PC-9 (cell line): Measurements from ENCODE around the gene CNIH3. TPM values are rescaled to one million over a fixed set of nuclear protein-coding genes. Genes with fewer than 3 reads are reported as not detected.

Experiments
- BruUV-seq: library from RNA; stranded (reverse); fragments of 400-500 nt; replicated peaks from 2 replicates; lab custom pipeline; 2021; lab: Mats Ljungman, UMichigan
- CTCF ChIA-PET: fragments of 300-600 bp; sonication (Branson Sonifier 250); formaldehyde crosslinking; loops from one replicate; lab custom pipeline; 2022; ENCODE audit warnings: antibody characterized with exemption; lab: Charles Lee
- POLR2A ChIA-PET: fragments of 300-600 bp; sonication (Branson Sonifier 250); formaldehyde crosslinking; loops from one replicate; lab custom pipeline; 2022; ENCODE audit warnings: antibody characterized with exemption; ENCODE audit not compliant: unreplicated experiment; lab: Charles Lee
- DNase-seq, 2 experiments: peaks; one replicate each; pipeline versions ENCODE4 v3.0.0 to v3.0.0-alpha.2; 2015 to 2022; ENCODE audit warnings: mixed read lengths in 1 of 2
- H2AFZ ChIP-seq: fragments of 200-600 bp; sonication (generic); 2 replicates; pipeline ENCODE4 v1.8.1; 2017; ENCODE audit warnings: antibody characterized with exemption
- H3F3A ChIP-seq: fragments of 200-600 bp; sonication (generic); 2 replicates; pipeline ENCODE4 v1.8.1; 2017; ENCODE audit warnings: antibody characterized with exemption, mild to moderate bottlenecking, low read depth; ENCODE audit not compliant: insufficient read depth
- H3K27ac ChIP-seq: fragments of 200-600 bp; sonication (generic); 2 replicates; pipeline ENCODE4 v1.6.1; 2016; ENCODE audit warnings: mixed run types
- H3K27me3 ChIP-seq: fragments of 200-600 bp; sonication (generic); 2 replicates; pipeline ENCODE4 v1.6.1; 2016; ENCODE audit warnings: low read depth, mixed run types; ENCODE audit not compliant: insufficient read depth
- H3K36me3 ChIP-seq: fragments of 200-600 bp; sonication (generic); 2 replicates; pipeline ENCODE4 v1.6.1; 2016; ENCODE audit warnings: low read depth, mixed run types
- H3K4me1 ChIP-seq: fragments of 200-600 bp; sonication (generic); replicated peaks from 2 replicates; pipeline ENCODE4 v1.6.1; 2016; ENCODE audit warnings: mixed run types; ENCODE audit not compliant: insufficient read depth
- H3K4me2 ChIP-seq: fragments of 200-600 bp; sonication (generic); 2 replicates; pipeline ENCODE4 v1.6.1; 2017; ENCODE audit warnings: mixed run types
- H3K4me3 ChIP-seq: fragments of 200-600 bp; sonication (generic); 2 replicates; pipeline ENCODE4 v1.6.1; 2016; ENCODE audit warnings: mixed run types
- H3K79me2 ChIP-seq: fragments of 200-600 bp; sonication (generic); 2 replicates; pipeline ENCODE4 v1.6.1; 2017; ENCODE audit warnings: low read depth, mixed run types
- H3K9me2 ChIP-seq: fragments of 200-600 bp; sonication (generic); 2 replicates; pipeline ENCODE4 v1.8.1; 2017; ENCODE audit warnings: mild to moderate bottlenecking; ENCODE audit not compliant: insufficient read depth
- H3K9me3 ChIP-seq: fragments of 200-600 bp; sonication (generic); 2 replicates; pipeline ENCODE4 v1.8.1; 2016; ENCODE audit warnings: low read depth; ENCODE audit not compliant: insufficient read depth
- H4K20me1 ChIP-seq: fragments of 200-600 bp; sonication (generic); 2 replicates; pipeline ENCODE4 v1.8.1; 2017; ENCODE audit not compliant: insufficient read depth
- EZH2 ChIP-seq: fragments of 200-600 bp; sonication (generic); IDR thresholded peaks from 2 replicates; pipeline ENCODE4 v1.8.0; 2017; ENCODE audit warnings: antibody characterized with exemption, low read depth
- intact Hi-C: fragments of 100-400 bp; cut with micrococcal nuclease; formaldehyde crosslinking; loops from one replicate; pipeline ENCODE4 v1.10.0; 2022; ENCODE audit not compliant: unreplicated experiment
- total RNA-seq: library from RNA; stranded (reverse); gene quantifications from 2 replicates; pipeline ENCODE4 v1.2.3, GENCODE V29; 2021
- TF ChIP-seq, protein P1 (sequence below): fragments of 200-600 bp; sonication (generic); conservative IDR thresholded peaks from 2 replicates; pipeline ENCODE4 v1.6.1; 2017; ENCODE audit warnings: mixed run types, antibody characterized with exemption, mild to moderate bottlenecking, moderate library complexity

CNIH3 gene
- total RNA-seq, 1 experiment from 2014 or later: 8.4 TPM

- H3K9me3 ChIP-seq: peaks cover 12% of the 10 kb centered on the region; the same call in 1 of the 2 replicates
- CTCF ChIA-PET: no interaction called here
- no peaks in the 10 kb centered on the region for H3K4me1 ChIP-seq
- H3K36me3 ChIP-seq: no peaks in the 10 kb centered on the region
- BruUV-seq: no TSS peak
- no peaks in the 10 kb centered on the region for H3K27me3 ChIP-seq
- H4K20me1 ChIP-seq: no peaks in the 10 kb centered on the region
- H3K4me3 ChIP-seq: no peak overlapping the region
- H2AFZ ChIP-seq: no peak overlapping the region
- intact Hi-C loops: no loop called here
- H3K27ac ChIP-seq: no peak overlapping the region
- DNase-seq: no peak
- no peak overlapping the region for H3K4me2 ChIP-seq
- POLR2A ChIA-PET: no interaction called here
- H3K9me2 ChIP-seq: no peaks in the 10 kb centered on the region
- no peak for TF ChIP-seq EZH2
- TF ChIP-seq, protein P1, sequence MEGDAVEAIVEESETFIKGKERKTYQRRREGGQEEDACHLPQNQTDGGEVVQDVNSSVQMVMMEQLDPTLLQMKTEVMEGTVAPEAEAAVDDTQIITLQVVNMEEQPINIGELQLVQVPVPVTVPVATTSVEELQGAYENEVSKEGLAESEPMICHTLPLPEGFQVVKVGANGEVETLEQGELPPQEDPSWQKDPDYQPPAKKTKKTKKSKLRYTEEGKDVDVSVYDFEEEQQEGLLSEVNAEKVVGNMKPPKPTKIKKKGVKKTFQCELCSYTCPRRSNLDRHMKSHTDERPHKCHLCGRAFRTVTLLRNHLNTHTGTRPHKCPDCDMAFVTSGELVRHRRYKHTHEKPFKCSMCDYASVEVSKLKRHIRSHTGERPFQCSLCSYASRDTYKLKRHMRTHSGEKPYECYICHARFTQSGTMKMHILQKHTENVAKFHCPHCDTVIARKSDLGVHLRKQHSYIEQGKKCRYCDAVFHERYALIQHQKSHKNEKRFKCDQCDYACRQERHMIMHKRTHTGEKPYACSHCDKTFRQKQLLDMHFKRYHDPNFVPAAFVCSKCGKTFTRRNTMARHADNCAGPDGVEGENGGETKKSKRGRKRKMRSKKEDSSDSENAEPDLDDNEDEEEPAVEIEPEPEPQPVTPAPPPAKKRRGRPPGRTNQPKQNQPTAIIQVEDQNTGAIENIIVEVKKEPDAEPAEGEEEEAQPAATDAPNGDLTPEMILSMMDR: no peak
- no peaks in the 10 kb centered on the region for H3F3A ChIP-seq
- no peaks in the 10 kb centered on the region for H3K79me2 ChIP-seq
Observed at GRCh38 chr1:224757508-224757907, 141.4 kb downstream of the CNIH3 start.

DNA sequence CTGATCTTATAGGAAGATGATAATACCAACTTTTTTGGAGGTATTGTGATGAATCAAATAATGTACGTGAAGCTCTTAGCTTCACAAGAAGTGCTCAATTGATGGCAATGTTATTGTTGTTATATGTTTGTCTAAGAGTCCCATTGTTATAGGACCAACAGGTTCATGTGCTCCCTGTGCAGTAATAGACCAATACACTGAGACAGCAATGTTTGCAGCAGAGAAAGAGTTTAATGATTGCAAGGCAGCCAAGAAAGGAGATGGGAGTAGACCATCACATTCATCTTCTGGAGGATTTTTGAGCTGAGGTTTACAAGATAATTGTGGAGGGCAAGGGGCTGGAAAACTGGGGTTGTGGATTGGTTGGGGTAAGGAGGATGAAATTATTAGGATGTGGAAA, 143.0 kb downstream of the CNIH3 start:
- H3K9me2 ChIP-seq: no peaks in the 10 kb centered on the region
- no peak overlapping the region for H2AFZ ChIP-seq
- H3K4me1 ChIP-seq: no peaks in the 10 kb centered on the region
- no peaks in the 10 kb centered on the region for H3K27me3 ChIP-seq
- H3K36me3 ChIP-seq: no peaks in the 10 kb centered on the region
- no peak overlapping the region for H3K27ac ChIP-seq
- H3K4me2 ChIP-seq: no peak overlapping the region
- POLR2A ChIA-PET: no interaction called here
- no TSS peak for BruUV-seq
- no peaks in the 10 kb centered on the region for H3F3A ChIP-seq
- no peaks in the 10 kb centered on the region for H3K79me2 ChIP-seq
- no peaks in the 10 kb centered on the region for H4K20me1 ChIP-seq
- intact Hi-C loops: no loop called here
- no peak for DNase-seq
- no peak overlapping the region for H3K4me3 ChIP-seq
- peaks cover 12% of the 10 kb centered on the region; the same call in 1 of the 2 replicates for H3K9me3 ChIP-seq
- CTCF ChIA-PET: interaction anchor here (0.6 kb wide), 1 partner anchor 104 kb away, joined by 3 read pairs; no protein-coding TSS in a partner anchor
- TF ChIP-seq EZH2: no peak
- TF ChIP-seq, protein P1: no peak

- H2AFZ ChIP-seq: no peak overlapping the region
- H3K36me3 ChIP-seq: no peaks in the 10 kb centered on the region
- intact Hi-C loops: no loop called here
- ChIA-PET CTCF (interaction anchor here (0.6 kb wide), 1 partner anchor 105 kb away, joined by 3 read pairs; no protein-coding TSS in a partner anchor), POLR2A (no interaction called here)
- BruUV-seq: no TSS peak
- no peak overlapping the region for H3K27ac ChIP-seq
- no peaks in the 10 kb centered on the region for H3K9me2 ChIP-seq
- H3K4me3 ChIP-seq: no peak overlapping the region
- H4K20me1 ChIP-seq: no peaks in the 10 kb centered on the region
- H3F3A ChIP-seq: no peaks in the 10 kb centered on the region
- H3K79me2 ChIP-seq: no peaks in the 10 kb centered on the region
- no peak overlapping the region for H3K4me2 ChIP-seq
- no peaks in the 10 kb centered on the region for H3K27me3 ChIP-seq
- TF ChIP-seq, protein P1: no peak
- TF ChIP-seq EZH2: no peak
- H3K4me1 ChIP-seq: no peaks in the 10 kb centered on the region
- no peak for DNase-seq
- peaks cover 12% of the 10 kb centered on the region; the same call in 1 of the 2 replicates for H3K9me3 ChIP-seq
Observed at GRCh38 chr1:224759681-224760091, 143.6 kb downstream of the CNIH3 start.
